H1 (cell line): Measurements from ENCODE around the gene GPATCH4. TPM values are rescaled to one million over a fixed set of nuclear protein-coding genes. Genes with fewer than 3 reads are reported as not detected.

Experiments
- CTCF ChIA-PET: fragments of 300-600 bp; sonication (Branson Sonifier 250); formaldehyde crosslinking; loops from one replicate; lab custom pipeline; 2021; ENCODE audit not compliant: partially characterized antibody; lab: Charles Lee
- POLR2A ChIA-PET: fragments of 300-600 bp; sonication (Branson Sonifier 250); formaldehyde crosslinking; loops from one replicate; lab custom pipeline; 2021; ENCODE audit warnings: inconsistent platforms; ENCODE audit not compliant: partially characterized antibody; lab: Charles Lee
- DNase-seq, 2 experiments: peaks; one replicate each; pipeline versions ENCODE4 v3.0.0 to v3.0.0-alpha.2; 2010 to 2022; ENCODE audit warnings: low spot score in 2 of 2, low read depth in 1 of 2, mixed read lengths in 1 of 2
- FAIRE-seq: peaks from 2 replicates; lab custom pipeline; 2011; peaks lifted over from hg19 to GRCh38; lab: Jason Lieb, UNC
- H2AFZ ChIP-seq: 2 replicates; pipeline ENCODE4 v1.8.1; 2012; ENCODE audit warnings: low read length, inconsistent platforms
- H2AK5ac ChIP-seq: 2 replicates; pipeline ENCODE4 v1.6.1; 2013; ENCODE audit warnings: low read depth, low read length
- H2BK120ac ChIP-seq: replicated peaks from 2 replicates; pipeline ENCODE3; 2013; ENCODE audit warnings: low read depth, low read length, inconsistent platforms
- H2BK12ac ChIP-seq: 2 replicates; pipeline ENCODE4 v1.6.1; 2013; ENCODE audit warnings: low read depth, low read length
- H2BK15ac ChIP-seq: 2 replicates; pipeline ENCODE4 v1.6.1; 2013; ENCODE audit warnings: low read length
- H2BK20ac ChIP-seq: 2 replicates; pipeline ENCODE4 v1.6.1; 2013; ENCODE audit warnings: low read length
- H2BK5ac ChIP-seq: 2 replicates; pipeline ENCODE4 v1.6.1; 2013; ENCODE audit warnings: low read depth, low read length
- H3K14ac ChIP-seq: 2 replicates; pipeline ENCODE4 v1.6.1; 2013; ENCODE audit warnings: inconsistent platforms; ENCODE audit not compliant: insufficient read length
- H3K18ac ChIP-seq: 2 replicates; pipeline ENCODE4 v1.6.1; 2013; ENCODE audit warnings: low read length; ENCODE audit errors: extremely low read depth
- H3K23ac ChIP-seq: 2 replicates; pipeline ENCODE4 v1.6.1; 2013; ENCODE audit warnings: inconsistent platforms; ENCODE audit not compliant: insufficient read length
- H3K23me2 ChIP-seq: 2 replicates; pipeline ENCODE4 v1.6.1; 2013; ENCODE audit warnings: low read depth, low read length
- H3K27ac ChIP-seq: 2 replicates; pipeline ENCODE4 v1.6.1; 2011; ENCODE audit warnings: low read depth, low read length, inconsistent platforms
- H3K27me3 ChIP-seq, 4 experiments: replicated peaks in 1 of 4; 1 replicate in 1 of 4; 2 replicates in 3 of 4; pipeline versions ENCODE4 v1.6.1 to v1.8.1; 2011 to 2013; ENCODE audit warnings: low read length in 3 of 4, mild to moderate bottlenecking in 3 of 4, inconsistent platforms in 2 of 4, mixed read lengths in 2 of 4, moderate library complexity in 1 of 4; ENCODE audit not compliant: control insufficient read depth in 3 of 4, insufficient read depth in 3 of 4; ENCODE audit errors: extremely low read depth in 1 of 4
- H3K36me3 ChIP-seq, 4 experiments: 2 replicates each; pipeline versions ENCODE4 v1.6.1 to v1.8.1; 2011 to 2013; ENCODE audit warnings: mild to moderate bottlenecking in 4 of 4, low read length in 3 of 4, moderate library complexity in 2 of 4, control low read depth in 1 of 4, inconsistent platforms in 1 of 4; ENCODE audit not compliant: insufficient read depth in 4 of 4, control insufficient read depth in 2 of 4
- H3K4ac ChIP-seq: replicated peaks from 2 replicates; pipeline ENCODE3; 2013; ENCODE audit warnings: low read length, low read depth, mixed read lengths, inconsistent platforms; ENCODE audit not compliant: insufficient read length
- H3K4me1 ChIP-seq, 4 experiments: replicated peaks in 1 of 4; 1 replicate in 1 of 4; 2 replicates in 3 of 4; pipeline versions ENCODE4 v1.6.1 to v1.8.1; 2011 to 2013; ENCODE audit warnings: low read length in 3 of 4, inconsistent platforms in 2 of 4, mixed read lengths in 1 of 4; ENCODE audit not compliant: insufficient read depth in 4 of 4, control insufficient read depth in 3 of 4
- H3K4me2 ChIP-seq, 2 experiments: 2 replicates each; pipeline versions ENCODE4 v1.6.1 to v1.8.1; 2011 to 2013; ENCODE audit warnings: low read depth in 2 of 2, low read length in 2 of 2, control low read depth in 1 of 2, inconsistent platforms in 1 of 2, mild to moderate bottlenecking in 1 of 2; ENCODE audit not compliant: insufficient read depth in 1 of 2
- H3K4me3 ChIP-seq, 4 experiments: fragments of 200-600, 300-600 bp in 1 of 4; sonication (generic), shearing (Covaris generic), sonication (Bioruptor Twin) in 1 of 4; 2 replicates each; pipeline versions ENCODE4 v1.5.1 to v1.8.1; 2011 to 2016; ENCODE audit warnings: low read length in 4 of 4, low read depth in 3 of 4, control low read depth in 2 of 4, inconsistent platforms in 2 of 4, mild to moderate bottlenecking in 2 of 4, mixed read lengths in 1 of 4, moderate library complexity in 1 of 4; ENCODE audit not compliant: insufficient read depth in 2 of 4; ENCODE audit errors: extremely low read depth in 1 of 4
- H3K56ac ChIP-seq: replicated peaks from 2 replicates; pipeline ENCODE3; 2013; ENCODE audit warnings: low read depth, mild to moderate bottlenecking, mixed read lengths, low read length, inconsistent platforms; ENCODE audit not compliant: insufficient read length
- H3K79me1 ChIP-seq: 2 replicates; pipeline ENCODE4 v1.6.1; 2013; ENCODE audit warnings: low read depth, low read length, control low read depth
- H3K79me2 ChIP-seq, 2 experiments: 2 replicates each; pipeline versions ENCODE4 v1.6.1 to v1.8.1; 2012 to 2013; ENCODE audit warnings: low read length in 2 of 2, mild to moderate bottlenecking in 2 of 2, inconsistent platforms in 1 of 2; ENCODE audit not compliant: insufficient read depth in 2 of 2, control insufficient read depth in 1 of 2
- H3K9ac ChIP-seq, 4 experiments: replicated peaks in 1 of 4; 1 replicate in 1 of 4; 2 replicates in 3 of 4; pipeline versions ENCODE4 v1.6.1 to v1.8.1; 2011 to 2013; ENCODE audit warnings: low read depth in 3 of 4, low read length in 3 of 4, control low read depth in 2 of 4, mild to moderate bottlenecking in 2 of 4, moderate library complexity in 2 of 4, inconsistent platforms in 1 of 4; ENCODE audit errors: extremely low read depth in 1 of 4
- H3K9me3 ChIP-seq, 2 experiments: 2 replicates each; pipeline versions ENCODE4 v1.6.1 to v1.8.1; 2012 to 2013; ENCODE audit warnings: mild to moderate bottlenecking in 2 of 2, moderate library complexity in 2 of 2, control low read depth in 1 of 2, inconsistent platforms in 1 of 2, low read depth in 1 of 2, low read length in 1 of 2, mixed read lengths in 1 of 2; ENCODE audit not compliant: insufficient read depth in 2 of 2
- H4K20me1 ChIP-seq, 2 experiments: replicated peaks in 1 of 2; 2 replicates each; pipeline versions ENCODE3 to v1.8.1; 2011 to 2013; ENCODE audit warnings: inconsistent platforms in 2 of 2, low read length in 2 of 2, mild to moderate bottlenecking in 1 of 2; ENCODE audit not compliant: insufficient read depth in 2 of 2, control insufficient read depth in 1 of 2
- H4K5ac ChIP-seq: 2 replicates; pipeline ENCODE4 v1.6.1; 2013; ENCODE audit warnings: low read length, low read depth, mixed read lengths, inconsistent platforms; ENCODE audit not compliant: insufficient read length
- H4K8ac ChIP-seq: 2 replicates; pipeline ENCODE4 v1.8.0; 2013; ENCODE audit warnings: mild to moderate bottlenecking, moderate library complexity, low read length, inconsistent platforms; ENCODE audit not compliant: insufficient read depth; ENCODE audit errors: extremely low read depth
- H4K91ac ChIP-seq: replicated peaks from 2 replicates; pipeline ENCODE3; 2013; ENCODE audit warnings: low read length, mixed read lengths, inconsistent platforms; ENCODE audit not compliant: insufficient read length
- CBX8 ChIP-seq: fragments of 300-800, 300-1000 bp; sonication (generic); IDR thresholded peaks from 2 replicates; pipeline ENCODE4 v1.7.1; 2016; ENCODE audit warnings: low read depth, low read length, borderline replicate concordance
- EZH2 ChIP-seq: fragments of 200-600 bp; sonication (generic); IDR thresholded peaks from 2 replicates; pipeline ENCODE4 v1.7.1; 2012; ENCODE audit warnings: low read depth, mild to moderate bottlenecking, moderate library complexity, low read length, inconsistent platforms; ENCODE audit not compliant: severe bottlenecking
- KDM4A ChIP-seq: IDR thresholded peaks from one replicate; pipeline ENCODE4 v1.7.1; 2012; ENCODE audit warnings: low read depth, mild to moderate bottlenecking, moderate library complexity, low read length, inconsistent platforms; ENCODE audit not compliant: severe bottlenecking
- ZNF274 ChIP-seq: IDR thresholded peaks from 2 replicates; pipeline ENCODE4 v1.7.0; 2012; ENCODE audit warnings: low read length, borderline replicate concordance; ENCODE audit errors: extremely low read depth
- WGBS, 2 experiments: shearing (Covaris generic) in 1 of 2; methylation state at CpG; one replicate each; pipeline versions ENCODE4 v1.1.6 to v1.1.7; 2013 to 2015; ENCODE audit warnings: low lambda C conversion rate in 2 of 2, mixed read lengths in 2 of 2, inconsistent platforms in 1 of 2, low coverage in 1 of 2, missing lambda C conversion rate in 1 of 2; ENCODE audit not compliant: insufficient replicate concordance in 2 of 2, insufficient coverage in 1 of 2, insufficient read length in 1 of 2; ENCODE audit errors: extremely low coverage in 1 of 2, missing lambda C conversion rate in 1 of 2; 5-methylcytosine and 5-hydroxymethylcytosine counted together
- polyA plus RNA-seq, 7 experiments: library from polyadenylated mRNA; depleted of rRNA in 3 of 7; stranded (reverse) in 5 of 7; unstranded in 2 of 7; fragments of >200 nt in 5 of 7; fragments of 200-250 nt in 2 of 7; gene quantifications; 1 replicate in 5 of 7; 2 replicates in 1 of 7; 4 replicates in 1 of 7; pipeline versions ENCODE4 v1.2.1 to v1.2.3, GENCODE V29; 2011 to 2013; ENCODE audit warnings: missing spikeins in 2 of 7, mixed read lengths in 2 of 7
- total RNA-seq: library from RNA; stranded (reverse); fragmentation: NEBNext Ultra II Directional; extraction: Animal tissue kit (Norgen Biotek cat#: 25700); gene quantifications from 2 replicates; pipeline ENCODE4 v1.2.1, GENCODE V29; 2021

GPATCH4 gene
- total and polyA plus RNA-seq, 2 of the 8 experiments (the other 6 are each of a cell fraction or from before 2014, with no cell fraction given), result 20.5 to 47.9 TPM

- H3K4me3 ChIP-seq, result no peak overlapping the region
- no peak for TF ChIP-seq EZH2
- TF ChIP-seq CBX8, result no peak
- TF ChIP-seq KDM4A, result no peak
- no peak for TF ChIP-seq ZNF274
- POLR2A ChIA-PET, result interaction anchor here (0.7 to 3.6 kb wide), 8 partner anchors 8 to 619 kb away, joined by 3 to 22 read pairs (median 5); partner anchors contain the start of gene NES
Observed at GRCh38 chr1:156644146-156644545, 42.9 kb upstream of the GPATCH4 start.

More at GRCh38 chr1:156644146-156644545, 42.9 kb upstream of the GPATCH4 start:
- Histone ChIP-seq H3K4me2 (no peak overlapping the region), H3K27ac (no peak overlapping the region), H4K5ac (no peak overlapping the region), H4K20me1 (peaks cover 0 to 6% of the 10 kb centered on the region in 2 experiments), H3K79me2 (no peaks in the 10 kb centered on the region), H2BK15ac (no peak overlapping the region), H2BK12ac (peak overlapping the region; percentile 60; the same call in 1 of the 2 replicates), H3K18ac (0 out of 2 replicates have a peak overlapping the region, but pooled peaks have one; percentile 4), H3K9me3 (no peaks in the 10 kb centered on the region), H2AFZ (no peak overlapping the region), H3K14ac (no peak overlapping the region), H3K4me1 (peaks cover 8 to 23% (median 15%) of the 10 kb centered on the region in 4 experiments), H3K23me2 (peaks cover 13% of the 10 kb centered on the region; the same call in 1 of the 2 replicates), H2BK5ac (no peak overlapping the region), H3K56ac (no peak overlapping the region), H4K8ac (no peak overlapping the region), H2BK20ac (no peak overlapping the region), H3K36me3 (no peaks in the 10 kb centered on the region), H3K79me1 (no peaks in the 10 kb centered on the region), H2BK120ac (no peak overlapping the region), H3K23ac (no peak overlapping the region), H3K4ac (no peak overlapping the region), H3K9ac (no peak overlapping the region), H2AK5ac (peak overlapping the region; percentile 54; the same call in 1 of the 2 replicates), H3K27me3 (peaks cover 11 to 81% (median 63%) of the 10 kb centered on the region in 4 experiments), H4K91ac (no peak overlapping the region)
- no peak for DNase-seq
- CTCF ChIA-PET, result interaction anchor here (0.6 to 43.0 kb wide), 11 partner anchors 16 to 277 kb away, joined by 3 to 868 read pairs (median 6); partner anchors contain the start of genes CRABP2, HAPLN2, MEF2D and NES
- no peak for FAIRE-seq
- WGBS, 2 experiments, result 87% methylated on average over 3 of the region's 3 CpGs; no CpG with 5 or more reads in 1 of the 2 experiments
